ENCODE measurements around the gene NID1.

GRCh38 chr1:236102611-236103010 lies 37.7 kb upstream of the NID1 start:
- TF ChIP-seq, protein P1, sequence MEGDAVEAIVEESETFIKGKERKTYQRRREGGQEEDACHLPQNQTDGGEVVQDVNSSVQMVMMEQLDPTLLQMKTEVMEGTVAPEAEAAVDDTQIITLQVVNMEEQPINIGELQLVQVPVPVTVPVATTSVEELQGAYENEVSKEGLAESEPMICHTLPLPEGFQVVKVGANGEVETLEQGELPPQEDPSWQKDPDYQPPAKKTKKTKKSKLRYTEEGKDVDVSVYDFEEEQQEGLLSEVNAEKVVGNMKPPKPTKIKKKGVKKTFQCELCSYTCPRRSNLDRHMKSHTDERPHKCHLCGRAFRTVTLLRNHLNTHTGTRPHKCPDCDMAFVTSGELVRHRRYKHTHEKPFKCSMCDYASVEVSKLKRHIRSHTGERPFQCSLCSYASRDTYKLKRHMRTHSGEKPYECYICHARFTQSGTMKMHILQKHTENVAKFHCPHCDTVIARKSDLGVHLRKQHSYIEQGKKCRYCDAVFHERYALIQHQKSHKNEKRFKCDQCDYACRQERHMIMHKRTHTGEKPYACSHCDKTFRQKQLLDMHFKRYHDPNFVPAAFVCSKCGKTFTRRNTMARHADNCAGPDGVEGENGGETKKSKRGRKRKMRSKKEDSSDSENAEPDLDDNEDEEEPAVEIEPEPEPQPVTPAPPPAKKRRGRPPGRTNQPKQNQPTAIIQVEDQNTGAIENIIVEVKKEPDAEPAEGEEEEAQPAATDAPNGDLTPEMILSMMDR (IDR thresholded peaks at IDR 0.05; ENCODE audit: insufficient read depth, low read length), result no peak
- TF ChIP-seq REST (IDR thresholded peaks at IDR 0.05; ENCODE audit: insufficient replicate concordance, low read depth), result no peak
- no peak for TF ChIP-seq GABPA (IDR thresholded peaks at IDR 0.05; ENCODE audit: low read depth)
- TF ChIP-seq POLR2AphosphoS5 (IDR thresholded peaks at IDR 0.05; ENCODE audit: low read depth), result no peak

Data from HL-60 (cell line).